ENCODE measurements around the gene TECR. TPM values are rescaled to one million over a fixed set of nuclear protein-coding genes. Genes with fewer than 3 reads are reported as not detected.
"Not testable (repeated sequence)": the region's sequence is repeated elsewhere in the genome, so short reads cannot be mapped to it uniquely, and the experiment has no call there.

The TECR gene
- total RNA-seq, 1 experiment from 2014 or later, result 181 TPM

- no peak for DNase-seq (ENCODE audit: low read depth)
- in situ Hi-C loops (cut with HindIII; ENCODE audit: low pct_unique_long_range_greater_than_20kb, low sequenced_read_pairs), result no loop called here
Measured at GRCh38 chr19:14554382-14554812, 25.0 kb downstream of the TECR start.

- in situ Hi-C loops (cut with HindIII; ENCODE audit: low pct_unique_long_range_greater_than_20kb, low sequenced_read_pairs), result no loop called here
Measured at GRCh38 chr19:14555918-14556661, 26.7 kb downstream of the TECR start.

GRCh38 chr19:14556662-14557188, 27.3 kb downstream of the TECR start:
- in situ Hi-C loops (cut with HindIII; ENCODE audit: low pct_unique_long_range_greater_than_20kb, low sequenced_read_pairs), result no loop called here
- peak; percentile 71 for DNase-seq (ENCODE audit: low read depth)

More at GRCh38 chr19:14555918-14556661, 26.7 kb downstream of the TECR start:
- DNase-seq (ENCODE audit: low read depth), result no peak

- DNase-seq (ENCODE audit: low read depth), result no peak
Measured at GRCh38 chr19:14558370-14559066, 29.1 kb downstream of the TECR start.

GRCh38 chr19:14559916-14560775, 30.8 kb downstream of the TECR start:
- in situ Hi-C loops (cut with HindIII; ENCODE audit: low pct_unique_long_range_greater_than_20kb, low sequenced_read_pairs), result no loop called here
- DNase-seq (ENCODE audit: low read depth), result no peak

More at GRCh38 chr19:14558370-14559066, 29.1 kb downstream of the TECR start:
- in situ Hi-C loops (cut with HindIII; ENCODE audit: low pct_unique_long_range_greater_than_20kb, low sequenced_read_pairs), result no loop called here

GRCh38 chr19:14560776-14561108, 31.3 kb downstream of the TECR start:
- DNase-seq (ENCODE audit: low read depth), result no peak
- in situ Hi-C loops (cut with HindIII; ENCODE audit: low pct_unique_long_range_greater_than_20kb, low sequenced_read_pairs), result no loop called here

GRCh38 chr19:14561249-14561648, 31.9 kb downstream of the TECR start:
- no peak for DNase-seq (ENCODE audit: low read depth)
- in situ Hi-C loops (cut with HindIII; ENCODE audit: low pct_unique_long_range_greater_than_20kb, low sequenced_read_pairs), result no loop called here

GRCh38 chr19:14561847-14562351, 32.5 kb downstream of the TECR start:
- DNase-seq (ENCODE audit: low read depth), result no peak
- in situ Hi-C loops (cut with HindIII; ENCODE audit: low pct_unique_long_range_greater_than_20kb, low sequenced_read_pairs), result no loop called here

GRCh38 chr19:14562660-14563589, 33.5 kb downstream of the TECR start:
- in situ Hi-C loops (cut with HindIII; ENCODE audit: low pct_unique_long_range_greater_than_20kb, low sequenced_read_pairs), result no loop called here
- no peak for DNase-seq (ENCODE audit: low read depth)

- in situ Hi-C loops (cut with HindIII; ENCODE audit: low pct_unique_long_range_greater_than_20kb, low sequenced_read_pairs), result no loop called here
- no peak for DNase-seq (ENCODE audit: low read depth)
Measured at GRCh38 chr19:14563590-14563926, 34.2 kb downstream of the TECR start.

GRCh38 chr19:14563989-14564651, 34.7 kb downstream of the TECR start:
- in situ Hi-C loops (cut with HindIII; ENCODE audit: low pct_unique_long_range_greater_than_20kb, low sequenced_read_pairs), result no loop called here
- DNase-seq (ENCODE audit: low read depth), result no peak

GRCh38 chr19:14564652-14565297, 35.4 kb downstream of the TECR start:
- in situ Hi-C loops (cut with HindIII; ENCODE audit: low pct_unique_long_range_greater_than_20kb, low sequenced_read_pairs), result not testable (repeated sequence)

GRCh38 chr19:14565298-14565679, 35.9 kb downstream of the TECR start:
- no peak for DNase-seq (ENCODE audit: low read depth)
- in situ Hi-C loops (cut with HindIII; ENCODE audit: low pct_unique_long_range_greater_than_20kb, low sequenced_read_pairs), result no loop called here

More at GRCh38 chr19:14564652-14565297, 35.4 kb downstream of the TECR start:
- not testable (repeated sequence) for DNase-seq (ENCODE audit: low read depth)

GRCh38 chr19:14565765-14566711, 36.6 kb downstream of the TECR start:
- in situ Hi-C loops (cut with HindIII; ENCODE audit: low pct_unique_long_range_greater_than_20kb, low sequenced_read_pairs), result no loop called here
- no peak for DNase-seq (ENCODE audit: low read depth)

GRCh38 chr19:14566712-14567077, 37.3 kb downstream of the TECR start:
- no peak for DNase-seq (ENCODE audit: low read depth)
- in situ Hi-C loops (cut with HindIII; ENCODE audit: low pct_unique_long_range_greater_than_20kb, low sequenced_read_pairs), result no loop called here

- in situ Hi-C loops (cut with HindIII; ENCODE audit: low pct_unique_long_range_greater_than_20kb, low sequenced_read_pairs), result no loop called here
Measured at GRCh38 chr19:14567079-14567478, 37.7 kb downstream of the TECR start.

More at GRCh38 chr19:14567079-14567478, 37.7 kb downstream of the TECR start:
- DNase-seq (ENCODE audit: low read depth), result no peak

Data from Caki2 (cell line).